ENCODE results near the gene YBX1. TPM values are rescaled to one million over a fixed set of nuclear protein-coding genes. Genes with fewer than 3 reads are reported as not detected.

YBX1 gene
- total and polyA plus RNA-seq, 2 of the 13 experiments (the other 11 are each of a cell fraction or from before 2014, with no cell fraction given) = 339 to 628 TPM

- peak; percentile 83 for TF ChIP-seq CSRNP1 (CRISPR knock-in tag; IDR thresholded peaks at IDR 0.05)
- TF ChIP-seq SOX5 (CRISPR knock-in tag; IDR thresholded peaks at IDR 0.05; ENCODE audit: borderline replicate concordance) = peak; percentile 59; the same call in 1 of the 2 replicates
- TF ChIP-seq ZNF432 (CRISPR knock-in tag; IDR thresholded peaks at IDR 0.05; ENCODE audit: borderline replicate concordance) = no peak
- TF ChIP-seq U2AF1 (optimal IDR thresholded peaks at IDR 0.05; ENCODE audit: low read depth, low read length) = no peak
- peak; percentile 86 for TF ChIP-seq CREM (IDR thresholded peaks at IDR 0.05)
- no peak for TF ChIP-seq CREM (CRISPR knock-in tag; IDR thresholded peaks at IDR 0.05)
- peak; percentile 53; the same call in 1 of the 2 replicates for TF ChIP-seq MLX (CRISPR knock-in tag; IDR thresholded peaks at IDR 0.05)
- TF ChIP-seq MYPOP (CRISPR knock-in tag; IDR thresholded peaks at IDR 0.05) = peak; percentile 91
- peak; percentile 56; the same call in 1 of the 2 replicates for TF ChIP-seq MED1 (CRISPR knock-in tag; IDR thresholded peaks at IDR 0.05)
- TF ChIP-seq RELA (CRISPR knock-in tag; IDR thresholded peaks at IDR 0.05) = no peak
- peak; percentile 97 for TF ChIP-seq ZNF878 (CRISPR knock-in tag; IDR thresholded peaks at IDR 0.05)
- peak; percentile 83 for TF ChIP-seq DMAP1 (CRISPR knock-in tag; IDR thresholded peaks at IDR 0.05)
- TF ChIP-seq MAX (IDR thresholded peaks at IDR 0.05) = peak; percentile 91
- TF ChIP-seq NCOA2 (CRISPR knock-in tag; IDR thresholded peaks at IDR 0.05) = peak; percentile 59; the same call in 1 of the 2 replicates
- TF ChIP-seq ZNF326 (CRISPR knock-in tag; IDR thresholded peaks at IDR 0.05; ENCODE audit: borderline replicate concordance) = no peak
- no peak for TF ChIP-seq NBN (conservative IDR thresholded peaks at IDR 0.05)
- TF ChIP-seq PBX3 (CRISPR knock-in tag; IDR thresholded peaks at IDR 0.05; ENCODE audit: borderline replicate concordance) = no peak
- TF ChIP-seq KAT7 (CRISPR knock-in tag; IDR thresholded peaks at IDR 0.05; ENCODE audit: borderline replicate concordance) = no peak; the same call in 1 of the 2 replicates
- TF ChIP-seq KDM5A (IDR thresholded peaks at IDR 0.05; ENCODE audit: borderline replicate concordance, low read length) = peak; percentile 87
- TF ChIP-seq REST (IDR thresholded peaks at IDR 0.05; ENCODE audit: borderline replicate concordance in 1 of 2, low read depth in 1 of 2, low read length in 2 of 2) = 0 out of 4 replicates have a peak, but pooled peaks of 1 of the 2 experiments have one; percentile 7
- peak; percentile 82 for TF ChIP-seq SP5 (CRISPR knock-in tag; IDR thresholded peaks at IDR 0.05; ENCODE audit: borderline replicate concordance, low read depth)
- peak; percentile 20; the same call in 1 of the 2 replicates for TF ChIP-seq ZNF205 (CRISPR knock-in tag; IDR thresholded peaks at IDR 0.05)
Observed at GRCh38 chr1:42657981-42658876, 24.0 kb upstream of the YBX1 start, which contains the start of gene PPIH (continued).

Data from HepG2 (cell line).